Measurements from ENCODE around the gene TMEM183A.
"Not testable (repeated sequence)": the region's sequence is repeated elsewhere in the genome, so short reads cannot be mapped to it uniquely, and the experiment has no call there.

The TMEM183A gene

DNA sequence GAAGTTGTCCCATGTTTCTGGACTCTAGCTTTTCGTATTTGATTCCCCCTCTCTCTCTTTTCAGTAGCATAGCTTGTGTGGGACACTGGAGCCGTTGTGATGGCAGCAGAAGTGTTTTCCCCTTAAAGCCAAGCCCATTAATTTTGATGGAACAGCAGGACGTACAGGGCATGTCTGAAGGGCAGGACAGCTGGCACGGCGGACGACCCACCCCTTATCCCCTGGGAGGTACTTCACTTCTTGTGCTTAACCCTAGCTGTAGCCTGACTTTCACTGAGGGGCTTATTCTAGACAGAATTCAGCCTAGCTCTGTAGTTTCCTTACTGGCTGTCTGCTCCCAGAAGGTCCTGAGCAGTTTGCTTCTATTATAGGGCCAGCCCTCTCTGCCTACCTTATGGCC, 10.5 kb downstream of the TMEM183A start:
- H3K4me3 ChIP-seq (replicated peaks; ENCODE audit: low read depth, low read length): no peak overlapping the region
- TF ChIP-seq, protein P1, sequence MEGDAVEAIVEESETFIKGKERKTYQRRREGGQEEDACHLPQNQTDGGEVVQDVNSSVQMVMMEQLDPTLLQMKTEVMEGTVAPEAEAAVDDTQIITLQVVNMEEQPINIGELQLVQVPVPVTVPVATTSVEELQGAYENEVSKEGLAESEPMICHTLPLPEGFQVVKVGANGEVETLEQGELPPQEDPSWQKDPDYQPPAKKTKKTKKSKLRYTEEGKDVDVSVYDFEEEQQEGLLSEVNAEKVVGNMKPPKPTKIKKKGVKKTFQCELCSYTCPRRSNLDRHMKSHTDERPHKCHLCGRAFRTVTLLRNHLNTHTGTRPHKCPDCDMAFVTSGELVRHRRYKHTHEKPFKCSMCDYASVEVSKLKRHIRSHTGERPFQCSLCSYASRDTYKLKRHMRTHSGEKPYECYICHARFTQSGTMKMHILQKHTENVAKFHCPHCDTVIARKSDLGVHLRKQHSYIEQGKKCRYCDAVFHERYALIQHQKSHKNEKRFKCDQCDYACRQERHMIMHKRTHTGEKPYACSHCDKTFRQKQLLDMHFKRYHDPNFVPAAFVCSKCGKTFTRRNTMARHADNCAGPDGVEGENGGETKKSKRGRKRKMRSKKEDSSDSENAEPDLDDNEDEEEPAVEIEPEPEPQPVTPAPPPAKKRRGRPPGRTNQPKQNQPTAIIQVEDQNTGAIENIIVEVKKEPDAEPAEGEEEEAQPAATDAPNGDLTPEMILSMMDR (IDR thresholded peaks at IDR 0.05; ENCODE audit: low read length, missing control alignments): no peak
- DNase-seq (ENCODE audit: low read depth): no peak

DNA sequence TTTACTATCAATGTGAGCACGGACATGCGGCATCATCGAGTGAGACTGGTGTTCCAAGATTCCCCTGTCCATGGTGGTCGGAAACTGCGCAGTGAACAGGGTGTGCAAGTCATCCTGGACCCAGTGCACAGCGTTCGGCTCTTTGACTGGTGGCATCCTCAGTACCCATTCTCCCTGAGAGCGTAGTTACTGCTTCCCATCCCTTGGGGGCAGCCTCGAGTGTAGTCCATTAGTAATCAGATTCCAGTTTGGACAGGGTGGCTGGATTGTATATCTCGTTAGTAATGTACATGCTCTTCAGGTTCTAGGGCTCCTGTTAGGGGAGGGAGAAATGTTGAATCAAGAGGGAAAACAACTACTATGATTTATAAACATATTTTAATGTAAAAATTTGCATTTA, 15.7 kb downstream of the TMEM183A start:
- not testable (repeated sequence) for DNase-seq (ENCODE audit: low read depth); H3K4me3 ChIP-seq (replicated peaks; ENCODE audit: low read depth, low read length)

DNA sequence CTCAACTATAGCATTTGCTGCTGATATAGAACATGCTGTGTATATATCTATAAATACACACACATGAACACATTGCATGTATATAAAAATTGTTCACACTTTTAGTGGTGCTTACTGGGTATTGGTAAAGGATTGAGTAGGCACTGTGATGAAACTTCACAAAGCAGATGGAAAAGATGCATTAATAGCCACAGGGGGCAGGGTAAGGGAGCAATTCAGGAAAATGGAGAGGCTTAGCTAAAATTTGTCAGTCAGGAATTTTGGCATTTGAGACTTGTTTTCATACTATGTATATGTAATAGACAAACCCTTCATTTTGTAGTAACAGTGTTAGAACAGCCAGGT, 18.5 kb downstream of the TMEM183A start:
- DNase-seq (ENCODE audit: low read depth): no peak
- TF ChIP-seq, protein P1 (IDR thresholded peaks at IDR 0.05; ENCODE audit: low read length, missing control alignments): no peak
- H3K4me3 ChIP-seq (replicated peaks; ENCODE audit: low read depth, low read length): no peak overlapping the region

DNA sequence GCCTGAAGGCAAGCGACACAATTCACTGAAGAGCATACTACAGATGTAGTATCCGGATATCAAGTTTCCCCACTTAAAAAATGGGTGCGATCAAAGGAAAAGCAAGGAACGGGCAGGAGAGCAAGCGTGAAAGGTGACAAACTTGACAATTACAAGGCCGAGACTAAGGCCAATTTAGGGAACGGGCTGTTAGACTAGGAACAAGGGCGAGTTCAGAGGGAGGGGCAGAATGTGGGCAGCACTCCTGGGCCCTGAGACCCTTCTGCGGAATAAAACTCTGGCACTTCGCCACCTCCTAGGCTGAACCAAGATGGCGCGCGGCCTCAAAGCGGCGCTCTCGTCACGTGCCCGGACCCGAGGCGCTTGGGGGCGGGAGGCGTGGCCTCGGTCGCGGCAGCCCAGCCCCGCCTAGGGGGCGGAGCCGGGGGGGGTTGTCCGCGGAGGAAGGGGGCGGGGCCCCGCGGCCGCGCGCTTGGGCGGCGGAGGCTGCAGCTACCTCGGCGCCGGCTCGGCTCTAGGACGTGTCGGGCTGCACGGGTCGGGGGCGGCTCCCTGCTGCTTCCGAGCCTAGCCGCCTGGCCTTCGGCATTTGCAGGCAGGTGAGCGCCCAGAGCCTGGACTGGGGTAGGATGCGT, 19.0 kb downstream of the TMEM183A start, which contains the start of gene PPFIA4:
TSS of gene PPFIA4 (plus strand) at position 461 of the 635 bp plus-strand sequence. CDS start 12,518 bp downstream, outside the sequence.
- TF ChIP-seq, protein P1 (IDR thresholded peaks at IDR 0.05; ENCODE audit: low read length, missing control alignments): no peak
- peak within 1 kb of the TSS; percentile 65 for H3K4me3 ChIP-seq (replicated peaks; ENCODE audit: low read depth, low read length)
- peak; percentile 84 for DNase-seq (ENCODE audit: low read depth)

DNA sequence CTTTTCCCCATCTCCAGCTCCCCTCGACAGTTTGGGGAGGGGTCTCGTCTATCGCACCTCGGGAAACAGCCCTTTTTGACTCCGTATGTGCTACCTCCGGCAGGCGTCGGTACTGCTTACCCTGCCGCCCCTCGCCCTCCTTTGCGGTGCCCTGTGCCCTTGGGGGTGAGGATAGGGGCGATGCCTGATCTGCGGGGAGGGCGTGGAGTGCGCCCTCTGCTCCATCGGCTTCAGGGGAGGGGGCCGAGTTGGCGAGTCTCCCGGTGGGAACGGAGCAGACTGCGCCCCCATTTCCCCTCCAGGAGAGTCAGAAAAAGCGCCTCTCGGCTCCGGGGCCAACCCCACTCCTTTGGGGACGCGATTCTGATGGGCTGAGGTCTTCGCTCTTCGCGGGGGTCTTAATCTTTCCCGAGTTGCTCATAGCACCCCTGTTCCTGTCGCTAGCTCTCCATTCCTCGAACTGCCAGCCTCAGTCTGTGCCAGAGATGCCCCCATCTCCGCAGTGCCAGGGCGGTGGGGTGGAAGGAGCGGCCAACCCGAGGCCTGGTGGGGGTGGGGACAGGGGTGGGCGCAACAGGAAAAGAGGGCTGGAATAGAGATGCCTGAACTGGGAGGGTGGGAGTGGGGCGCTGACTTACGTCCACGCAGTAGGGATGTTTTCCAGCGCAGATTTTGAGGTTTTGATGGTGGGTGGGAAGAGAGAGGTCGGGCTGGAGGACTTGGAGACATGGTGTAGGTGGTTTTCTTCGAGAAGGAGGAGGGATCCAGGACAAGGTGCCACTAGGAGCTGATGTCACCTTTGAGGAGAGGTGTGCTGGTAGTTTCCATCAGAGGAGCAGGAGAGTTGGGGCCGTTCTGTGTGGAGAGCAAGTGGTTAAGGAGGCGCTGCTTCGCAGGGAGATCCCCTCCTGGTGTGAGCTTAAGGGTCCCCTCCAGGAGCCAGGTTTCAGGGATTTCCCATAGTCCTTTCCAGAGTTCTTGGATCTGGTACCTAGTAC, 19.8 kb downstream of the TMEM183A start:
- peak overlapping the region; percentile 65 for H3K4me3 ChIP-seq (replicated peaks; ENCODE audit: low read depth, low read length)
- TF ChIP-seq, protein P1 (IDR thresholded peaks at IDR 0.05; ENCODE audit: low read length, missing control alignments): no peak
- DNase-seq (ENCODE audit: low read depth): no peak

DNA sequence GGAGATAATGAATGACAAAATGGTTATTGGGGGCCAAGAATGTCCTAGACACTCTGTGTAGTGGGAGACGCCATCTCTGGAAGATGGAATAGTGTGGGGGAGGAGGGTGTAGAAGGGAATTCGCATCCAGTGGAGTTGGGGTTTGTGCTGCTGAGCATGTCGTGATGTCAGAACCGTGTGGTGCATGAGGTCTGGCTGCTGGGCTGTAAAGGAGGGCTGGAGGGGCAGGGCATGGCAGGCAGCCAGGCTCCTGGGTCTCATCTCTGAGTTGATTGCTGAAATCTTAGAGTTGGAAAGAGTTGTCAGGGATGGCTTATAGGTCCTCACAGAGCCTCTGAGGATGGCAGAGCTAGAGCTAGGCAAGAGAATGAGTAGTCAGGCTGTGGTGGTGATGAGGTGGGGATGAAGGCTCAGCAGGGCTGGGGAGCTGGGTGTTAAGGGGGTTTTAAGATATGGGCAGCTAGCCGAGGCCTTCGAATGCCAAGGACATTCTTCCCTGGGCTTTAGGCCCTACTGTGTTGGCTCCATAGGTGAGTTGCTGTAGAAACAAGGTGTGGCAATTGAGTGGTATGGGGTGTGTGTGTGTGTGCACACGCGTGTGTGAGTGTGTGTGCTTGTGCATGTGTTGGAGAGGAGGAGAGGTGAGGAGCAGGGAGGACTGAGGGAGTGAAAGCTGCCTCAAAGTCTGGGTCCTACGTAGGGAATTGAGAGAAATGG, 21.1 kb downstream of the TMEM183A start:
- DNase-seq (ENCODE audit: low read depth): no peak
- TF ChIP-seq, protein P1 (IDR thresholded peaks at IDR 0.05; ENCODE audit: low read length, missing control alignments): no peak
- no peak overlapping the region for H3K4me3 ChIP-seq (replicated peaks; ENCODE audit: low read depth, low read length)
